IMR-90 (cell line): ENCODE data around the gene CDHR1. TPM values are rescaled to one million over a fixed set of nuclear protein-coding genes. Genes with fewer than 3 reads are reported as not detected.

Experiments
- ATAC-seq: fragments of 200-7000 bp; cut with Tn5 transposase; 2 replicates; pipeline ENCODE4 v1.9.1; 2020; ENCODE audit warnings: low read depth, mild to moderate bottlenecking, moderate library complexity
- Bru-seq: library from RNA; stranded (reverse); fragments of 400-500 nt; gene quantifications from one replicate; lab custom pipeline; 2021; lab: Mats Ljungman, UMichigan
- BruChase-seq, 2 experiments: library from RNA; stranded (reverse); fragments of 400-500 nt; gene quantifications; one replicate each; lab custom pipeline; 2021; lab: Mats Ljungman, UMichigan
- BruUV-seq: library from RNA; stranded (reverse); fragments of 400-500 nt; replicated peaks from 2 replicates; lab custom pipeline; 2021; lab: Mats Ljungman, UMichigan
- CTCF ChIA-PET: fragments of 300-600 bp; formaldehyde crosslinking; extraction: SDS; loops from one replicate; lab custom pipeline; 2021; ENCODE audit warnings: antibody characterized with exemption; lab: Yijun Ruan, JAX
- POLR2A ChIA-PET: fragments of 300-600 bp; sonication (Branson Sonifier 250); formaldehyde crosslinking; loops from one replicate; lab custom pipeline; 2022; ENCODE audit warnings: antibody characterized with exemption; ENCODE audit not compliant: unreplicated experiment; lab: Charles Lee
- DNase-seq: peaks from one replicate; pipeline ENCODE4 v3.0.0; 2013
- H2AFZ ChIP-seq: replicated peaks from 2 replicates; pipeline ENCODE3; 2013; ENCODE audit warnings: low read length, mild to moderate bottlenecking; ENCODE audit not compliant: poor library complexity
- H2AK5ac ChIP-seq: 2 replicates; pipeline ENCODE4 v1.6.1; 2013; ENCODE audit warnings: low read depth, low read length, inconsistent platforms
- H2AK9ac ChIP-seq: replicated peaks from 2 replicates; pipeline ENCODE3; 2013; ENCODE audit warnings: mild to moderate bottlenecking, low read depth, low read length, moderate library complexity; ENCODE audit not compliant: poor library complexity
- H2BK120ac ChIP-seq: 2 replicates; pipeline ENCODE4 v1.6.1; 2013; ENCODE audit warnings: low read depth, low read length, inconsistent platforms
- H2BK15ac ChIP-seq: 3 replicates; pipeline ENCODE4 v1.6.1; 2013; ENCODE audit warnings: low read depth, low read length, inconsistent platforms
- H2BK20ac ChIP-seq: 2 replicates; pipeline ENCODE4 v1.6.1; 2013; ENCODE audit warnings: low read depth, mild to moderate bottlenecking, inconsistent platforms, low read length, moderate library complexity
- H2BK5ac ChIP-seq: 2 replicates; pipeline ENCODE4 v1.6.1; 2013; ENCODE audit warnings: mild to moderate bottlenecking, low read depth, low read length, inconsistent platforms; ENCODE audit not compliant: poor library complexity, severe bottlenecking
- H3K14ac ChIP-seq: replicated peaks from 2 replicates; pipeline ENCODE4 v1.6.1; 2013; ENCODE audit warnings: low read depth, low read length, inconsistent platforms
- H3K18ac ChIP-seq: 2 replicates; pipeline ENCODE4 v1.6.1; 2013; ENCODE audit warnings: low read depth, low read length, control low read depth
- H3K23ac ChIP-seq: 2 replicates; pipeline ENCODE4 v1.6.1; 2013; ENCODE audit warnings: low read depth, low read length, inconsistent platforms
- H3K27ac ChIP-seq: 2 replicates; pipeline ENCODE4 v1.5.1; 2013; ENCODE audit warnings: mild to moderate bottlenecking, control low read depth, low read length; ENCODE audit not compliant: insufficient read depth
- H3K27me3 ChIP-seq: 2 replicates; pipeline ENCODE4 v1.6.1; 2013; ENCODE audit warnings: low read length; ENCODE audit not compliant: control insufficient read depth, insufficient read depth
- H3K36me3 ChIP-seq: 2 replicates; pipeline ENCODE4 v1.6.1; 2013; ENCODE audit warnings: low read length, mixed read lengths; ENCODE audit not compliant: control insufficient read depth, insufficient read depth
- H3K4ac ChIP-seq: 2 replicates; pipeline ENCODE4 v1.6.1; 2013; ENCODE audit warnings: low read depth, low read length, inconsistent platforms
- H3K4me1 ChIP-seq: 2 replicates; pipeline ENCODE4 v1.6.1; 2013; ENCODE audit warnings: low read length, mixed read lengths; ENCODE audit not compliant: control insufficient read depth, insufficient read depth
- H3K4me2 ChIP-seq: 2 replicates; pipeline ENCODE4 v1.6.1; 2013; ENCODE audit warnings: low read depth, mild to moderate bottlenecking, control low read depth, low read length, moderate library complexity
- H3K4me3 ChIP-seq: 2 replicates; pipeline ENCODE4 v1.5.1; 2013; ENCODE audit warnings: low read depth, mild to moderate bottlenecking, control low read depth, low read length, moderate library complexity; ENCODE audit not compliant: insufficient read depth
- H3K56ac ChIP-seq: 2 replicates; pipeline ENCODE4 v1.6.1; 2013; ENCODE audit warnings: low read length, inconsistent platforms; ENCODE audit not compliant: insufficient read depth; ENCODE audit errors: extremely low read depth
- H3K79me1 ChIP-seq, 2 experiments: 2 replicates each; pipeline ENCODE4 v1.6.1; 2013; ENCODE audit warnings: low read length in 2 of 2, inconsistent platforms in 1 of 2, low read depth in 1 of 2
- H3K9ac ChIP-seq: 2 replicates; pipeline ENCODE4 v1.6.1; 2013; ENCODE audit warnings: low read depth, low read length, control low read depth
- H3K9me1 ChIP-seq: 2 replicates; pipeline ENCODE4 v1.6.1; 2013; ENCODE audit warnings: low read length, inconsistent platforms; ENCODE audit not compliant: insufficient read depth
- H3K9me3 ChIP-seq: 2 replicates; pipeline ENCODE4 v1.6.1; 2013; ENCODE audit warnings: low read length; ENCODE audit not compliant: control insufficient read depth, insufficient read depth
- H4K20me1 ChIP-seq: 2 replicates; pipeline ENCODE4 v1.6.1; 2013; ENCODE audit warnings: low read length, inconsistent platforms; ENCODE audit not compliant: insufficient read depth
- H4K5ac ChIP-seq: 2 replicates; pipeline ENCODE4 v1.6.1; 2013; ENCODE audit warnings: mild to moderate bottlenecking, low read depth, low read length, control low read depth
- H4K8ac ChIP-seq, 2 experiments: 2 replicates each; pipeline ENCODE4 v1.6.1; 2013; ENCODE audit warnings: low read depth in 2 of 2, low read length in 2 of 2, control low read depth in 1 of 2, inconsistent platforms in 1 of 2
- H4K91ac ChIP-seq: 2 replicates; pipeline ENCODE4 v1.6.1; 2013; ENCODE audit warnings: low read depth, low read length, inconsistent platforms; ENCODE audit not compliant: insufficient read depth
- CEBPB ChIP-seq: IDR thresholded peaks from 2 replicates; pipeline ENCODE4 v1.6.1; 2012; ENCODE audit warnings: low read depth, low read length, improper control_type of control experiment
- CHD1 ChIP-seq: IDR thresholded peaks from 2 replicates; pipeline ENCODE4 v1.6.1; 2012; ENCODE audit warnings: low read depth, low read length, improper control_type of control experiment
- CTCF ChIP-seq: conservative IDR thresholded peaks from 2 replicates; pipeline ENCODE4 v1.5.1; 2012; ENCODE audit warnings: mild to moderate bottlenecking, low read depth, low read length, improper control_type of control experiment
- ELK1 ChIP-seq: fragments of 150-350 bp; IDR thresholded peaks from 2 replicates; pipeline ENCODE4 v1.6.1; 2016; ENCODE audit warnings: low read depth, mild to moderate bottlenecking, low read length, moderate library complexity, borderline replicate concordance
- MAFK ChIP-seq: IDR thresholded peaks from 2 replicates; pipeline ENCODE4 v1.6.1; 2012; ENCODE audit warnings: low read depth, low read length, improper control_type of control experiment
- MAZ ChIP-seq: IDR thresholded peaks from 2 replicates; pipeline ENCODE4 v1.6.1; 2012; ENCODE audit warnings: low read depth, mild to moderate bottlenecking, low read length, improper control_type of control experiment, moderate library complexity, borderline replicate concordance
- MXI1 ChIP-seq: IDR thresholded peaks from 2 replicates; pipeline ENCODE4 v1.6.1; 2012; ENCODE audit warnings: low read depth, mild to moderate bottlenecking, low read length, moderate library complexity, borderline replicate concordance
- NFE2L2 ChIP-seq: fragments of 150-350 bp; IDR thresholded peaks from 2 replicates; pipeline ENCODE4 v1.6.1; 2016; ENCODE audit warnings: low read depth, mild to moderate bottlenecking, low read length
- POLR2A ChIP-seq: IDR thresholded peaks from 2 replicates; pipeline ENCODE4 v1.6.1; 2012; ENCODE audit warnings: mild to moderate bottlenecking, low read depth, low read length
- RAD21 ChIP-seq: IDR thresholded peaks from 2 replicates; pipeline ENCODE4 v1.6.1; 2012; ENCODE audit warnings: low read length, improper control_type of control experiment
- RCOR1 ChIP-seq: IDR thresholded peaks from 2 replicates; pipeline ENCODE4 v1.6.1; 2012; ENCODE audit warnings: mild to moderate bottlenecking, low read length, improper control_type of control experiment; ENCODE audit not compliant: insufficient replicate concordance
- RFX5 ChIP-seq: IDR thresholded peaks from 2 replicates; pipeline ENCODE4 v1.8.0; 2012; ENCODE audit warnings: low read depth, mild to moderate bottlenecking, low read length, moderate library complexity
- SMC3 ChIP-seq: fragments of 150-350 bp; IDR thresholded peaks from 2 replicates; pipeline ENCODE4 v1.6.1; 2016; ENCODE audit warnings: low read depth, mild to moderate bottlenecking, antibody characterized with exemption, low read length, moderate library complexity
- USF2 ChIP-seq: fragments of 150-350 bp; IDR thresholded peaks from 2 replicates; pipeline ENCODE4 v1.6.1; 2017; ENCODE audit warnings: mild to moderate bottlenecking, antibody characterized with exemption, low read length, low read depth
- WGBS, 2 experiments: methylation state at CpG; one replicate each; pipeline versions ENCODE4 v1.1.5 to v1.1.7; 2013; ENCODE audit warnings: missing lambda C conversion rate in 2 of 2; ENCODE audit not compliant: insufficient read length in 1 of 2; ENCODE audit errors: extremely low coverage in 2 of 2; 5-methylcytosine and 5-hydroxymethylcytosine counted together
- dilution Hi-C: fragments of 300-500 bp; cut with HindIII; formaldehyde crosslinking; loops from one replicate; pipeline ENCODE4 v1.14.3; 2018; ENCODE audit warnings: low sequenced_read_pairs; ENCODE audit not compliant: unreplicated experiment
- in situ Hi-C: fragments of 300-500 bp; cut with MboI; formaldehyde crosslinking; loops from 3 replicates; pipeline ENCODE4 v1.14.3; 2019; ENCODE audit warnings: low sequenced_read_pairs, inconsistent platforms, mixed read lengths
- intact Hi-C: fragments of 100-400 bp; cut with micrococcal nuclease; formaldehyde crosslinking; loops from 2 replicates; pipeline ENCODE4 v1.10.0; 2022
- long read RNA-seq: library from polyadenylated mRNA; unstranded; transcript quantifications from one replicate; pipeline ENCODE4 v2.0.0, GENCODE V29; 2021; ENCODE audit not compliant: unreplicated experiment
- polyA plus RNA-seq, 3 experiments: library from polyadenylated mRNA; depleted of rRNA; stranded (reverse); fragments of >200 nt; gene quantifications; 2 replicates each; pipeline ENCODE4 v1.2.3, GENCODE V29; 2012; ENCODE audit warnings: low replicate concordance in 1 of 3
- total RNA-seq: library from RNA; depleted of rRNA; stranded (reverse); fragments of >200 nt; gene quantifications from 2 replicates; pipeline ENCODE4 v1.2.3, GENCODE V29; 2012; rRNA removed

Gene CDHR1
- not detected in 2 replicates for total RNA-seq
- polyA plus RNA-seq (2012; rRNA removed), result not detected in 2 replicates
- polyA plus RNA-seq (2012; cell fraction: cytosol; rRNA removed), result not detected in 2 replicates
- polyA plus RNA-seq (2012; cell fraction: nucleus; rRNA removed; ENCODE audit: low replicate concordance), result 0.02 TPM in 1 of 2 replicates, not detected in the other
- not detected for Bru-seq, nascent RNA
- not detected for BruChase-seq, experiment 1, labeled RNA remaining after a 6-hour chase
- BruChase-seq, experiment 2, labeled RNA remaining after a 2-hour chase, result not detected
- long read RNA-seq, result 0 reads

GRCh38 chr10:84194424-84195043 is at the start of gene CDHR1:
Gene CDHR1 (plus strand): TSS chr10:84194537. CDS start chr10:84194761, 224 bp downstream.
- H4K8ac ChIP-seq, result no peak within 1 kb of the TSS
- no peak within 1 kb of the TSS for H3K27ac ChIP-seq
- H2AK9ac ChIP-seq, result no peak within 1 kb of the TSS
- no peaks in the 10 kb centered on the region for H3K79me1 ChIP-seq
- H3K4ac ChIP-seq, result no peak within 1 kb of the TSS
- no peaks in the 10 kb centered on the region for H3K9me1 ChIP-seq
- ATAC-seq (peak; percentile 63), DNase-seq (no peak)
- ChIA-PET POLR2A (no interaction called here), CTCF (no interaction called here)
- no peak within 1 kb of the TSS; the same call in 1 of the 2 replicates for H3K23ac ChIP-seq
- intact Hi-C loops (no loop called here), in situ Hi-C loops (no loop called here), dilution Hi-C loops (no loop called here)
- no peaks in the 10 kb centered on the region for H4K20me1 ChIP-seq
- H2BK20ac ChIP-seq, result no peak within 1 kb of the TSS
- peak within 1 kb of the TSS; percentile 37; the same call in 1 of the 2 replicates for H3K4me2 ChIP-seq
- H3K27me3 ChIP-seq, result peaks cover 53% of the 10 kb centered on the region
- no peak within 1 kb of the TSS for H2BK120ac ChIP-seq
- no peak within 1 kb of the TSS for H3K9ac ChIP-seq
- 2% methylated on average over 16 of the region's 61 CpGs; no CpG with 5 or more reads in 1 of the 2 experiments for WGBS, 2 experiments
- no peak within 1 kb of the TSS for H3K56ac ChIP-seq
- H2BK5ac ChIP-seq, result no peak within 1 kb of the TSS
- no peak within 1 kb of the TSS for H2BK15ac ChIP-seq
- H3K14ac ChIP-seq, result no peak within 1 kb of the TSS
- H2AFZ ChIP-seq, result peak within 1 kb of the TSS; percentile 58
- no peak within 1 kb of the TSS for H3K4me3 ChIP-seq
- H4K5ac ChIP-seq, result no peak within 1 kb of the TSS
- H3K36me3 ChIP-seq, result no peaks in the 10 kb centered on the region
- no peaks in the 10 kb centered on the region for H3K9me3 ChIP-seq
- H3K4me1 ChIP-seq, result peaks cover 2% of the 10 kb centered on the region; the same call in 1 of the 2 replicates
- H3K18ac ChIP-seq, result no peak within 1 kb of the TSS
- BruUV-seq, result no TSS peak
- no peak within 1 kb of the TSS for H2AK5ac ChIP-seq
- no peak within 1 kb of the TSS for H4K91ac ChIP-seq
- no peak for TF ChIP-seq CTCF
- no peak for TF ChIP-seq SMC3
- no peak for TF ChIP-seq USF2
- no peak for TF ChIP-seq CEBPB
- no peak for TF ChIP-seq POLR2A
- no peak for TF ChIP-seq MAZ
- no peak for TF ChIP-seq RFX5
- TF ChIP-seq CHD1, result no peak
- TF ChIP-seq ELK1, result no peak
- no peak for TF ChIP-seq MXI1
- TF ChIP-seq RCOR1, result no peak
- no peak for TF ChIP-seq MAFK
- no peak for TF ChIP-seq RAD21
- TF ChIP-seq NFE2L2, result no peak
